HepG2 (cell line): ENCODE data around the gene SNIP1. TPM values are rescaled to one million over a fixed set of nuclear protein-coding genes. Genes with fewer than 3 reads are reported as not detected.
A peak's percentile ranks its signal among the peaks of the same experiment; 100 is the strongest.

Experiments
- CREBL2 ChIP-seq: sonication (generic); formaldehyde crosslinking; IDR thresholded peaks from 2 replicates; pipeline ENCODE4 v1.8.1; 2023; ENCODE audit warnings: missing genetic modification reagents, mild to moderate bottlenecking, borderline replicate concordance
- DMTF1 ChIP-seq: sonication (generic); formaldehyde crosslinking; IDR thresholded peaks from 2 replicates; pipeline ENCODE4 v1.4.0; 2020; ENCODE audit warnings: mild to moderate bottlenecking, missing genetic modification reagents
- ERF ChIP-seq: IDR thresholded peaks from 2 replicates; pipeline ENCODE4 v1.6.1; 2018; ENCODE audit warnings: missing biosample characterization, missing genetic modification reagents
- ETV5 ChIP-seq: IDR thresholded peaks from 2 replicates; pipeline ENCODE4 v1.6.1; 2018; ENCODE audit warnings: missing biosample characterization, missing genetic modification reagents, inconsistent platforms, borderline replicate concordance
- GZF1 ChIP-seq: sonication (generic); formaldehyde crosslinking; IDR thresholded peaks from 2 replicates; pipeline ENCODE4 v1.5.1; 2020; ENCODE audit warnings: mild to moderate bottlenecking, missing genetic modification reagents
- KLF16 ChIP-seq, 2 experiments: sonication (generic) in 1 of 2; formaldehyde crosslinking in 1 of 2; IDR thresholded peaks; 2 replicates each; pipeline versions ENCODE4 v1.6.1 to v1.8.0; 2016 to 2023; ENCODE audit warnings: missing genetic modification reagents in 2 of 2, missing compliant biosample characterization in 1 of 2
- PRMT3 ChIP-seq: sonication (generic); formaldehyde crosslinking; IDR thresholded peaks from 2 replicates; pipeline ENCODE4 v1.8.1; 2022; ENCODE audit warnings: low read depth, mild to moderate bottlenecking, moderate library complexity, missing genetic modification reagents, borderline replicate concordance
- SNAPC4 ChIP-seq: sonication (generic); formaldehyde crosslinking; IDR thresholded peaks from 2 replicates; pipeline ENCODE4 v1.4.0; 2020; ENCODE audit warnings: mild to moderate bottlenecking, missing genetic modification reagents
- SP1 ChIP-seq, 2 experiments: fragments of 450-650 bp in 1 of 2; sonication (generic) in 1 of 2; formaldehyde crosslinking in 1 of 2; IDR thresholded peaks; 2 replicates each; pipeline versions ENCODE4 v1.4.0 to v1.6.1; 2016 to 2020; ENCODE audit warnings: missing genetic modification reagents in 1 of 2
- TMF1 ChIP-seq: sonication (generic); formaldehyde crosslinking; IDR thresholded peaks from 2 replicates; pipeline ENCODE4 v1.8.1; 2022; ENCODE audit warnings: low read depth, missing genetic modification reagents
- ZNF280B ChIP-seq: sonication (generic); formaldehyde crosslinking; IDR thresholded peaks from 2 replicates; pipeline ENCODE4 v1.5.0; 2020; ENCODE audit warnings: missing genetic modification reagents, mild to moderate bottlenecking, borderline replicate concordance
- ZSCAN22 ChIP-seq: sonication (generic); formaldehyde crosslinking; IDR thresholded peaks from 2 replicates; pipeline ENCODE4 v1.4.0; 2020; ENCODE audit warnings: mild to moderate bottlenecking, missing genetic modification reagents
- polyA plus RNA-seq, 8 experiments: library from polyadenylated mRNA; depleted of rRNA in 3 of 8; stranded (reverse) in 7 of 8; unstranded in 1 of 8; fragments of >200 nt; fragmentation: Illumina TruSeq in 4 of 8; extraction: Trizol in 4 of 8; gene quantifications; 2 replicates each; pipeline versions ENCODE4 v1.2.1 to v1.2.3, GENCODE V29; 2011 to 2016; ENCODE audit warnings: low read depth in 4 of 8, missing spikeins in 1 of 8, mixed read lengths in 1 of 8; ENCODE audit not compliant: insufficient read depth in 1 of 8
- total RNA-seq, 5 experiments: library from RNA; depleted of rRNA; stranded (reverse); fragments of >200 nt; fragmentation: Illumina TruSeq; extraction: Trizol; gene quantifications; 2 replicates each; pipeline ENCODE4 v1.2.3, GENCODE V29; 2016; ENCODE audit warnings: low read depth in 1 of 5
- TF ChIP-seq, protein P1 (sequence below): sonication (generic); formaldehyde crosslinking; IDR thresholded peaks from 2 replicates; pipeline ENCODE4 v1.5.1; 2020; ENCODE audit warnings: missing genetic modification reagents, mild to moderate bottlenecking, borderline replicate concordance
- TF ChIP-seq, protein P2 (sequence below): sonication (generic); formaldehyde crosslinking; IDR thresholded peaks from 2 replicates; pipeline ENCODE4 v1.4.0; 2020; ENCODE audit warnings: missing genetic modification reagents

SNIP1 gene
- total and polyA plus RNA-seq, 2 of the 13 experiments (the other 11 are each of a cell fraction or from before 2014, with no cell fraction given), result 5.5 to 11.2 TPM

DNA sequence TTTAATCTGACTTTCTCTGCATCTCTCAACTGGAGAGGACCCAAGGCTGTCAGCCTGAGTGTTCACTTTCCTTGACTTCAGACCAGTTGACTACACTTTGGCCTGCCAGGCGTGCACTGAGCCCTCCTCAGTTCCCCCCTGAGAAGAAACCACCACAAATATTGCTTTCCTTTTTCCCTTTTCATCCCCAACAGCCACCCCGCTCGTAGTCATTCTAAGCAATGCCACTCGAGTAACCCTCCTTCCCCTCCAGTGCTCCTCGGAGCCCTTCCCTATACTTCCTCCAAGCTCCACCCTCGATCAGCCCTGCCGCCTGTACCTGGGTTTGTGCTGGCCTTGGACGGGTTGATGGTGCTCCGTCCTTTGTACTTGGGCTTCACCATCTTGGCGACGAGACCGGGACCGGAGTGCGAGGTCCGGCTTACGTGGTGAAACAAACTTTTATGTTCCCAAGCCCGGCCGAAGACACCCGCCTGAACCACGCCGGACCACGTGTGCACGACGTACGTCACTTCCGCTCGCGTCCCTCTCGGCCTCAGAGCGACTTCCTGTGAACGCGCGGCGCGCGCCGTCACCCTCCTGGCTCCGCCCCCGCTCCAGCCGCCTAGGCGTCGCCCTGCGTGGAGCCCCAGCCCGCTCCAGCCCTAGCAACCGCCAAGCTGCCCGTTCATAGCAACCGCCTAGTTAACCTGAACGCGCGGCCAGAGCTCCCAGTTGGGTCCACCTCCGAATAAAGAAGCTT lies 41.5 kb upstream of the SNIP1 start, which contains the start of gene GNL2 (continued):
- no peak for TF ChIP-seq SP1 (IDR thresholded peaks at IDR 0.05)
- TF ChIP-seq SP1 (CRISPR knock-in tag; IDR thresholded peaks at IDR 0.05), result no peak
- peak; percentile 74; the same call in 1 of the 2 replicates for TF ChIP-seq SNAPC4 (CRISPR knock-in tag)
- TF ChIP-seq PRMT3 (CRISPR knock-in tag), result no peak
- TF ChIP-seq ETV5 (CRISPR knock-in tag), result peak; percentile 40
- no peak for TF ChIP-seq TMF1
- TF ChIP-seq GZF1 (CRISPR knock-in tag), result 0 out of 2 replicates have a peak, but pooled peaks have one; percentile 44
- TF ChIP-seq, protein P1, sequence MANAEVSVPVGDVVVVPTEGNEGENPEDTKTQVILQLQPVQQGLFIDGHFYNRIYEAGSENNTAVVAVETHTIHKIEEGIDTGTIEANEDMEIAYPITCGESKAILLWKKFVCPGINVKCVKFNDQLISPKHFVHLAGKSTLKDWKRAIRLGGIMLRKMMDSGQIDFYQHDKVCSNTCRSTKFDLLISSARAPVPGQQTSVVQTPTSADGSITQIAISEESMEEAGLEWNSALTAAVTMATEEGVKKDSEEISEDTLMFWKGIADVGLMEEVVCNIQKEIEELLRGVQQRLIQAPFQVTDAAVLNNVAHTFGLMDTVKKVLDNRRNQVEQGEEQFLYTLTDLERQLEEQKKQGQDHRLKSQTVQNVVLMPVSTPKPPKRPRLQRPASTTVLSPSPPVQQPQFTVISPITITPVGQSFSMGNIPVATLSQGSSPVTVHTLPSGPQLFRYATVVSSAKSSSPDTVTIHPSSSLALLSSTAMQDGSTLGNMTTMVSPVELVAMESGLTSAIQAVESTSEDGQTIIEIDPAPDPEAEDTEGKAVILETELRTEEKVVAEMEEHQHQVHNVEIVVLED (CRISPR knock-in tag), result peak; percentile 92
- no peak; the same call in 1 of the 2 replicates for TF ChIP-seq ZNF280B
- no peak for TF ChIP-seq CREBL2 (CRISPR knock-in tag)
- TF ChIP-seq ERF (CRISPR knock-in tag), result peak; percentile 85
- no peak for TF ChIP-seq ZSCAN22 (CRISPR knock-in tag)
- no peak for TF ChIP-seq DMTF1 (CRISPR knock-in tag)
- TF ChIP-seq, protein P2, sequence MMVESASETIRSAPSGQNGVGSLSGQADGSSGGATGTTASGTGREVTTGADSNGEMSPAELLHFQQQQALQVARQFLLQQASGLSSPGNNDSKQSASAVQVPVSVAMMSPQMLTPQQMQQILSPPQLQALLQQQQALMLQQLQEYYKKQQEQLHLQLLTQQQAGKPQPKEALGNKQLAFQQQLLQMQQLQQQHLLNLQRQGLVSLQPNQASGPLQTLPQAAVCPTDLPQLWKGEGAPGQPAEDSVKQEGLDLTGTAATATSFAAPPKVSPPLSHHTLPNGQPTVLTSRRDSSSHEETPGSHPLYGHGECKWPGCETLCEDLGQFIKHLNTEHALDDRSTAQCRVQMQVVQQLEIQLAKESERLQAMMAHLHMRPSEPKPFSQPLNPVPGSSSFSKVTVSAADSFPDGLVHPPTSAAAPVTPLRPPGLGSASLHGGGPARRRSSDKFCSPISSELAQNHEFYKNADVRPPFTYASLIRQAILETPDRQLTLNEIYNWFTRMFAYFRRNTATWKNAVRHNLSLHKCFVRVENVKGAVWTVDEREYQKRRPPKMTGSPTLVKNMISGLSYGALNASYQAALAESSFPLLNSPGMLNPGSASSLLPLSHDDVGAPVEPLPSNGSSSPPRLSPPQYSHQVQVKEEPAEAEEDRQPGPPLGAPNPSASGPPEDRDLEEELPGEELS (CRISPR knock-in tag), result no peak
- no peak; a peak in 1 of 4 replicates for TF ChIP-seq KLF16 (CRISPR knock-in tag; IDR thresholded peaks at IDR 0.05)
